GM19324 (cell line): ENCODE results near the gene MACROD1.

Source experiments
- ATAC-seq: cut with Tn5 transposase; IDR thresholded peaks from one replicate; pipeline ENCODE4 v1.9.1; 2021; ENCODE audit warnings: mild to moderate bottlenecking, moderate library complexity; ENCODE audit not compliant: unreplicated experiment, low FRiP score

The MACROD1 gene

DNA sequence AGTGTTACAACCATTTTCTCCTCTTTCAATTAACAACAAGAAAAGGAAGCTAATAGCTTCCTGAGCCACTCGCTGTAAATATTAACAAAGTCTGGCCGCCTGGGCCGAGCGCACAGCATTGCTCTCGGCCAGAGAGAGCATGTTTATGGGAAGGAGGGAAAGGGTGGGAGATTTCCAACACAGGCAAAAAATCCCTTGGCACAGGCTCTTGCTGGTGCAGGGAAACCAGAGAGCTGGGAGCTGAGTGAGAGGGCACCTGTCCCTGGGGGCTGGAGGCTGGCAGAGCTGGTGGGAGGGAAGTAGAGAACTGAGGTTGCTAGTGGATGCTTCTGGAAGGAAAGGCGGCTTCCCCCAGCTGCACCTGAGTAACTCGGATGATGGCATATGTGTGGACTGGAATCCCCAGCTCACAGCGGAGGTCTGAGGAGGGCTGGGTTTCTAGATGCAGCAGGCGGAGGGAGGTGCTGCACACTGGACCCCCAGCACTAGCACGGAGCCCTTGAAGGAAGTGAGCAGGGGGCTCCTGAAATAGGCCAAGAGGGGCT lies 70.6 kb downstream of the MACROD1 start:
- ATAC-seq: no peak

DNA sequence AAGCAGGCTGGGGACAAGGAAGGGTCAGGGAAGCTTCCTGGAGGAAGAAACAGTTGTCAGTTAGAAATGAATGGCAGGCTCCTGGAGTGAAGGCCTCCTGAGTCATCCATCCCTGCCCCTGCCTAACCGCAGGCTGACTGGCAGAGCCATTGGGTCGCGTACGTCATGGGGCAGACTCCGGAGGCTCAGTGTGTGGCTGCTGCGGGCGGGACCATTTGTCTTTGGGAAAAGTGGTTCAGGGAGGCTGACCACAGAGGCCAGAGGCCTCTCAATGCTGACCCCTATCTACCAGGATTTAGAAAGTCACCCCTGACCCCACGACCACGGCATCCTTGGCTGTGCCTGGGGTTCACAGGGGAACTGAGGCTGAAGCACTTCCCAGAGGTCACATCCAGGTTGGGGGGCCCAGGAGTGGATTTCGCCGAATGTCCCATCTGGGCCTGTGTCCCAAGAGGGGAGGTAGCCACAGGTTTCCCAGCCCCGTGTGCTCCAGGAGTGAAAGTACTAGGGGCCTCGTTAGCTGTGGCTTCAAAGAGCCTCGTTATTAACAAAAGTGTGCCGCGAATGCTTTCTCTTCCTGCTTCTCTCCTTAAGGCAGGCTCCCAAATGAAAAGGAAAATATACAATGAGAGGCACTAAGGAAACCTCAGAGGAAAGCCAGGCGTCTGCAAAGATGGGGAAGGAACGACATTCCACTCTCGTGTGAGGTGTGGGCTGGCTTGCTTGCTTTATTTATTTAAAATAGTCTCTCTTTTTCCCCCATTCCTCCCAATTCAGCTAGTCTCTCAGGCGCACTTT lies 71.3 kb downstream of the MACROD1 start:
- no peak for ATAC-seq

DNA sequence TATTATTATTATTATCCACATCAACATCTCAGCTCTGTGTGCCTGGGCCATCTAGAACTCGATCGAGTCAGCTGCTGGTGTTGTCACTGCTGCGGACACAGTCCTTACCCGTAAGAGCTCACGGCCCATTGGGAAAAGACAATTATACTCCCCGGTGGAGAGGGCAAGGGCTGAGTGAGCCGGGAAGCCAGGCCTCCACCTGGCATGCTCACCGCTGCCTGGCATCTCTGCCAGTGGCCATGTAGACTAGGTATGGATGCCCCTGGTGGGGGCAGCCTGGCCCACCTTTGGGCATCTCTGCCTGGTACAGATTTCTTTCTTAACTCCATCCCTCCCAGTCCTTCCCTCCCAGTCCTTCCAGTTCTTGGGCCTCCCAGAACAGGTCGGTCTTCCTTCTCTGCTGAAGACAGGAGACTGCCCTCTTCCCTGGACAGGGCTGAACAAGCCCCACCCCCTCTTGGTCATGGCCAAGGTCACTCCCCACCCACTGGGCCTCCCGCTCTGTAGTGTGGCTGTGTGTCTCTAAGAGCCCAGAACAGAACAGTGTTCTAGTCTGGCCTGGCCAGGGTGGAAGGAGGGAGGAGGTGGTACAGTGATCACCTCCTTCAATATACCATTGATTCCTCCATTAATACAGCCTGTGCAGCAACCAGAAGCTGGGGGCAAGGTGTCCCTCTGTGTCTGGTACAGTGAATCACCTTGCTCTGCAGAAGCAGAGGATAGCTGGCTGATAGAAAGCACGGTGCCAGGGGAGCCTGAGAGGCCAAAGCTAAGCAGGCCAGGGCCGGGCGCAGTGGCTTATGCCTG lies 72.5 kb downstream of the MACROD1 start:
- no peak for ATAC-seq

DNA sequence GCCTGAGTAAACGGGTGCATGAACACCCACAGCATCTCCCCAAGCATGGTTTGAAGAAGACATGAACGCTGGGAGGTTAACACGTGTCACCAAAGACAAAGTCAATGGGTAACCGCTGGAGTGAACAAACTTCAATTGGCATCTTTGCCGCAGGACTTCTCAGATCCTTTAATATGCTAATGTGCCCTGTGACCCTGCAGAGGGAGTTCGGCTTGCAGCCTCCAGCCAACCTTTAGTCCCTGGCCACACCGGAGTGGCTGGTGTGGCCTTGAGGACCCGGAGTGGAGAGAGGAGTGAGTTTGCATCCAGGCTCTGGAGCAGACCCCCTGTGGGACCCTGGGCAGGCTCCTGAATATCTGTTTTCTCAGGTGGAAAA lies 73.2 kb downstream of the MACROD1 start:
- ATAC-seq: no peak

DNA sequence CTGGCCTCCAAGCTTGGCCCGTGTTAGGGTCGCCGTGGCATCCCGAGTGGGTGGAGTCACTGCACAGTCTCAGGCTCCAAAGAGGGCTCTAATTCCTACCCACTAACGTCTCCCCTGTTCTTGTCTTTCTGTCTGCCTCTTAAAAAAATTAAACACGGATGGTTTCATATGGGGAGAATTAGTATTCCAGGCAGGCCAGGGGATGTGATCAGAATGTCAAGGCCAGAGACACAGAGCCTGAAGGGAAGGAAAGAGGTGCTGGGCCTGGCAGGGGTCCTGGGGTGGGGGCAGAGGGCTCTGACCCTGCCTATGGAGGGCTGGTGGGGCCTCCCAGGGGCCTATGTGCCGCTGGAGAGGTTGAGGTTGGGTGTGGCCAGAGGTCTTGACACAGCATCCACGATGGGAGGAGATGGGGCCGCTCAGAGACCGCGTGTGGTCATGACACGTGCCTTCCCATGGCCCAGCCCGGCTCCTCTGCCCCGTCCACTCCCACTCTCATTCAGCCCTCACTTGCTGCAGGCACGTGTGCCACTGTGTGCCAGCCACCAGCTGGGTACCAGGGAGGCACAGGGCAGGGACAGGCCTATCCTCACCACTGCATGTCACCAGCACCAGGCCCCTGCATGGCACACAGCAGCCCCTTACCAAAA lies 73.7 kb downstream of the MACROD1 start:
- ATAC-seq: no peak

DNA sequence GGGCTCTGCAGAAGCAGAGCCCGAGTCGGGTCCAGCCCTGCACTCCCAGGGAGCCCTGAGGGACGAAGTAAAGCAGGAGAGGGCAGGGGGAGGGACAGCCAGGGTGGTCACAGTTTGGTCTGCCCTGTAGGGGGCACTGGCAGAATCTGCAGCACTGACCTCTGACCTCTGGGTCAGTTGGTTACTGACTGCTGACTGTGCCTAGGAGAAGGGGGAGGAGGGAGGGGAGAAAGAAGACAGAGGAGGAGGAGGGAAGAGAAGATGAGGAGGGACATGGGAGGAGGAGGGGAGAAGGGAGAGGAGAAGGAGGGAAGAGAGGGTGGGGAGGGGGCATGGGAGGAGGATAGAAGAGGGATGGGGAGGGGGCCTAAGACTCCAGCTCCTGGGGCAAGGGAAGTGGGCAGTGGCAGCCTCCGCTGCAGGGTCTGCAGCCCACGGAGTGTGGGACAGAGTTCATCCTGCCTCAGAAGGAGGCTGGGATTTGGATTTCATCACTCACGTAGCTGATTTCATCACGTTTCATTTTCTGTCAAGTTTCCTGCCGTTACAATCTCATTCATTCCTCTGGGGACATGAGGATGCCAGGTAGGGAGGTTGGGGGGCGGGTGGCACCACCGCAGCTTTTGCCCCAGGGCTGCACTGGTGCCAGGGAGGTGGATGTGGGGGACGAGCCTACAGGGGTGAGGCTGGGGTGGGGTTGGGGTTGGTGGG lies 75.0 kb downstream of the MACROD1 start:
- no peak for ATAC-seq

DNA sequence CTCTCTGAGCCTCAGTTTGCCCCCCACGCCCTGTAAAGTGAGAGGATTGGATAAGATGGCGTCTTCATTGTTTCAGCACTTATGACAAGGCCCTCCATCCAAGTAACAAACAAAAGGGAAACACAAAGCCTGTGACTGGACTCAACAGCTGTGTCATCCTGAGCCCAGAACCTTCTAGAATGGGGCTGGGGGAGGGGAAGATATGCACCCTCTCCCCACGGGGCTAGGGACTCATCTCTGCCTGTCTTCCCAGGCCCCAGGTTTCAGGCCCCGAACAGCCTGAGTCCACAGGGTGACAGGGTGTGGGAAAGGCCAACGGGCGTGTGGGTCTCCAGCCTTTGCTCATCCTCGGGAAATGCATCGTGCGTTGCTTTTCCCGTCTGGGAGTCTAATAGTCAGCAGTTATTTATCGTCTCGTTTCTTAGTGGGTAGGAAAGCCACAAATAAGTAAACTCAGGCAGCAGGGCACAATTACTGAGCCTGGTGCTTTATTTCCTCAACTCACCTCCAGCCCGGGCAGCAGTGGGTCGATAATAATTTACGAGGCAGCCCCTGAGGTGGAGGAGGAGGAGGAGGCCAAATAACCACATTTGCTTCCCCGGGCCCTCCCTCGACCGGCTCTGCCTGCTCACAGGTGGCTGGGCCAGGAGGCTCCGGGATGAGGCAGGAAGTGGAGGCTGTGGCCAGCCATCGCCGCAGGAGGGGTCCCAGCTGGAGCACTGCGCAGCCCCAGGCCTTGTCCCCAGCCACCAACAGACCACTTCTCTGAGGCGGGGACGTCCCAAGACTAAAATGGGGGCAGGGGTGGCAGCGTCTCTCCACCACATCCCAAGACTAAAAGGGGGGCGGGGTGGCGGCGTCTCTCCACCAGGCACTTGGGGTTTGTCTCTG lies 75.8 kb downstream of the MACROD1 start:
- ATAC-seq: no peak

DNA sequence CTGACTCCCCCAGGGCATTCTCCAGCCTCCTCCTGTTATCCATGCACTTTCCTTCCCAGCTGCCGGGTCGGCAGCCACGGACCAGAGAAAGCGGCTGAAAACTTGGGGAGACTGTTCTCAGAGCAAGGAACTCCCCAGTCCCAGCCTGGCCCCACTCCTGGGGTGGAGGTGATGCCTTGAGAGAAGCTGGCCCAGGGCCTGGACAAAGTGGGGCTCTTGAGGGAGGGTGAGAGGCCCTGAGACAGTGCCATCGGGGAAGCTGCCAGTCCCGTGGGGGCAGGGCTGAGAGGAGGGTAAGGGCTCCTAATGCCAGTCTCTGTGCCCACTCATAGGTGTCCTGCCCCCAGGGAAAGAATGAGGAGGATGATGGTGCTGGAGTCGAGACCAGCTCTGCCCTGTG lies 76.4 kb downstream of the MACROD1 start:
- ATAC-seq: no peak

DNA sequence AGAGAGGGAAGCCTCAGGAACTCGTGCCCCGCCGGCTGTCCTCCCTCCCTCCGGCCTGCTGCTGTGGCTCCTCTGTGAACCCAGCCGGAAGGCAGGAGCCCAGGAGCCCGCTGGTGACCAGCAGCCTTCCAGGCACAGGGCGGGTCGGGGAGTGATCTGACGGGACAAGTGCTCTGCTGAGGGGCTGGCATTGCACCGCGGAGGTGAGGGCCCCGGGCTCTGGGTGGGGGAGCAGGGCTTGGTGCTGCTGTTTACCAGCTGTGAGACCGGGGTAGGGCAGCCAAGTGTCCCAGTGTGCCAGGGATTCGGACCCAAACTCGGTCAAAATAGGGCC lies 76.9 kb downstream of the MACROD1 start:
- no peak for ATAC-seq

DNA sequence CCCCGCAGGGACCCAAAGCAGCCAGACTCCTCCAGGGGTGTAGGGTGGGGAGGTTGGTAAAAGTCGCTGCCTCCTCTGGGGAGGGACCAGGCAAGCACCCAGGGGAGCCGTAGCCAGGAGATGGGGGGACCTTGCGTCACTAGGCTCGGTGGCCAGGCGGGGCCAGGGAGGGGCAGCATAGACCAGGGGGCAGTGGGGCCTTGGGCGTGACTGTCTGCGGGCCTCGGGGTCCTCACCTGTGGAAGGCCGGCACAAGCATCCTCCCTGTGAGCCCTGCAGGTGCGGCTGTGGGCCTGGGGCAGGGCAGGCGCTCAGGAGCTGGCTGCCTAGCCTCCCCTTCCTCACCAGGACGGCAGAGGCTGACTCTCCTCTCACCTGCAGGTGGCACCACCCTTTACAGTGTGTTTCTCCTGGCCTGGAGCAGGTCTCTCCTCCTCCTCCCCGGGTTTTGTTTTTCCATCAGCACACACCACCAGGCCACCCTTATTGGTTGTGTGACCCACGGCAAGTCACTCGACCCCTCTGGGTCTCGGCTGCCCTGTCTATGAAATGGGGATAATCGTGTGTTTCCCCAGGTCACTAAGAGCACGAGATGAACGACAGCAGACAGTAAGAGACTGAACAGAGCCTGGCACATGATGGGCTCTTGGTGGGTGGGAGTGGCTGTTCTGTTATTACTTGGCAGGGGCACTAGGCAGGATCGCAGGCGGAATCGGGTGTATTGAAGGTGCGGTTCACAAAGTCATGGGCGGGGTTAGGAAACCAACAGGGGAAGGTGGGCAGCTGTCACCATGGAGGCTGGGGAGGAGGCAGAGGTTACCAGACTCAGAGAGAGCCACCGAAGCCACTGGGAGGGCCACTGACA lies 77.5 kb downstream of the MACROD1 start:
- ATAC-seq: no peak

DNA sequence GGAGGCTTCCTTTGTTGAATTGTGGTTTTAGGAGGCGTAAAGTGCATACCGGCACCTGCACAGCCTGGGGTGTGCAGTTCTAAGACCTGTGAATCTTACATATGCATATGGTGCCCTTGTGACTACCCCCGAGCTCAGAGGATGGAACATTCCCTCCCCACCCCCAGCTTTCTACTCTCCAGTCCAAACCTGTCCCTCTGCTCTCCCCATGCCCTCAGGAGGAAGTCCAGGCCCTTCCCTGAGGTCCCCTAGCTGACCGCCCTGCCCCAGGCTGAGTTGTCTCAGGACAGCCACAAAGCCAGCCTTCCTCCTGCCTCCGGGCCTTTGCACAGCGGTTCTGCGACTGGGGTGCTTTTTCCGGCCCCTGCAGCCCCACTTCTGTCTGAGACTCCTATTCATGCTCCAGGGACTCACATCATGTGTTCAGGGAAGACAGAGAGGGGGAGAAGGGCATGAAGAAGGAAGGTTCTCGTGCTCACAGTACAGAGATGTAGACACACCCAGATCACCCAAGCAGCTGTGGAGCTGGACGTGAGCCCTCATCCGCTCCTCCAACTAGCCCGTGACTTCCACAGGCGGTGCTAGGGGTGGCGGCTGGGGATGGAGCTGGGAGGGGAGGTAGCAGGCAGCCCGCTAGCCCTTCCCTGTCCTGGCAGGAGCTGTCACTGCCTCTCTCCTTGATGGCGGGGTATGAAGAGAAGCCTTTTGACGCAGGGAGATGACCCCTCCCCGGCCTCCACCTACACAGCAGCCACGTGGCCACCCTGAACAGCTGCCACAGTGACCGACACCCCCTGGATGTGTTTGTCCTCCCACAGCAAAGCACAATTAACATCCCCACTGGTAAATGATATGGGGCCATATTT lies 79.4 kb downstream of the MACROD1 start:
- no peak for ATAC-seq

DNA sequence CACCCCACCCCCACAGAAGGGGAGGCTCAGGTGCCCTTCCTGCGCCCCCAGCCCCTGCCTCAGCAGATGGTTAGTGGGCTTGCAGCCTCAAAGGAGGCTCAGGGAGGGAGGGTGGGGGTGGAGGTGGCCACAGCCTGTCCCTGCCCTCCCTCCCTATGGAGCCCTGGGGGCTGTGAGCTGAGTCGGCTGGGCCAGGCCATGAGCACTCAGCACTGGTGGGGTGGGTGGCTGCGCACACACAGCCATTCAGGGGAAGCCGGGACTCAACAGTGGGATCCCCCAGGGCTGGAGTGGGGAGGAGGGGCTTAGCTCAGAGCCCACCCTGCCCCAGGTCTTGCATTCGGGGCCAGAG lies 80.0 kb downstream of the MACROD1 start:
- ATAC-seq: no peak

DNA sequence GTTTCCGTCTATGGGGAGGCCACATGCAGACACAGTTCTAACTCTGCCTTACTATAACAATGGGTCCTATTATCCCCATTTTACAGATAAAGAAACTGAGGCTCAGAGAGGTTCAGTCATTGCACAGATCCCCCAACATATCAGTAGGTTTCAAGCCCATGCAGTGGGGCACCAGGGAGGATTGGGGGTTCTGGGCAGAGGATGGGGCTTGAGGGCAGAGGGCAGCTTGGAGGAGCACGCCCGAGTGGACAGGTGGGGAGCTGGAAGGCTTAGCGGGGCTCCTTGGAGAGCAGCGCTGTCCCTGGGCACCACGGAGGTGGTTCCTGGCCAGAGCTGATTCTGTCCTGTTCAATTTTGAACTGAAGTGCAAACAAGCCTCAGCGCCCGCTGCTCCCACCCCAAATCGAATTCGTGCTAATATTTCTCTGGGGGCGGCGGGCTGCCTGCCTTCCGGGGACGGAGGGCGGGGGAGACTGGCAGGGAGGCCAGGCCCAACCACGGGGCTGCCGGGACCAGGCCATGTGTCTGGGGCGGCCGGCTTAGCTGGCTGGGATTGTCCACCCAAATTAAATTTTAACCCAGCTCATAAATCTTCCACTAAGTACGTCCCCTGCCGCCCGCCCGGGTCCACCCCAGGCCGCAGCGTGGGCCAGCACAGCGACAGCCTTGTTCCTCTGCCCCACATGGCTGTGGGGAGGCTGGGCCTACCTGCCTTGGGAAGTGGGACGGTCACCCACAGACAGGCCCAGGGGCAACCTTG lies 80.8 kb downstream of the MACROD1 start:
- ATAC-seq: no peak

DNA sequence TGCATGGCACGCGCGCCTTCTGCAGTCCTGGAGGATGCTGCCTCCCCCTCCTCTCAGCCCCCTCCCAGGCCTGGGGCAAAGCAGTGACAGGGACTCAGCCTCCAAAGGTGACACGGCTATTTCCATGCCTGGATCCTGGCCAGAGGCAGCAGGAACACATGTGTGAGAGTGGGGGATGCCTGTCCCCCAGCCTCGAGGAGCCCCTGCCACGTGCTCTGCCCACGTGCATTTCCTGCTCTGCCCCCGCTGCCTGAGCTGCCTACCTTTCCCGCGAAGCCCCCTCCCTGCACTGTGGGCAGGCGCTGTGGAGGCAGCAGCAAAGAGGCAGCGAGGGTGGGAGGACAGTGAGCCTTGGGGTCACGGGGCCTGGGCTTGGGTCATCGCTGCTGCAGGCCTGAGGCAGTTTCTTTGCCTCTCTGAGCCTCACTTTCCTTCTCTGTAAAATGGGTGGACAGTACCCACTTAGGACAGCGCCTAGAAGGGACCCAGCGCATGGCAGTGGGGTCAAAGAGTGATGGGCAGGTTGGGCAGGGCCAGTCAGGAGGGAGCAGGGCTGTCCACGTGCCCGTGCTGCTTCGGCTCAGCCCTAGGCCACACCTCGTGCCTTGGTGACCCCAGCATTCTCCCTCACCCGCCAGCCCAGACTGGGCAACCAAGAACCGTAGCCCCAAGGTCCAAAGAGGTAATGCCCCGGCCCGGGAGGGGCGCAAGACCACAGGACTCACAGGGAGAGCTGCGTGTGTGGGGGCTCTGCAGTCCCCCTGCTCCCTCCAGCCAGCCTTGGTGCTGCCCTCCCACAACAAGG lies 81.6 kb downstream of the MACROD1 start:
- no peak for ATAC-seq

DNA sequence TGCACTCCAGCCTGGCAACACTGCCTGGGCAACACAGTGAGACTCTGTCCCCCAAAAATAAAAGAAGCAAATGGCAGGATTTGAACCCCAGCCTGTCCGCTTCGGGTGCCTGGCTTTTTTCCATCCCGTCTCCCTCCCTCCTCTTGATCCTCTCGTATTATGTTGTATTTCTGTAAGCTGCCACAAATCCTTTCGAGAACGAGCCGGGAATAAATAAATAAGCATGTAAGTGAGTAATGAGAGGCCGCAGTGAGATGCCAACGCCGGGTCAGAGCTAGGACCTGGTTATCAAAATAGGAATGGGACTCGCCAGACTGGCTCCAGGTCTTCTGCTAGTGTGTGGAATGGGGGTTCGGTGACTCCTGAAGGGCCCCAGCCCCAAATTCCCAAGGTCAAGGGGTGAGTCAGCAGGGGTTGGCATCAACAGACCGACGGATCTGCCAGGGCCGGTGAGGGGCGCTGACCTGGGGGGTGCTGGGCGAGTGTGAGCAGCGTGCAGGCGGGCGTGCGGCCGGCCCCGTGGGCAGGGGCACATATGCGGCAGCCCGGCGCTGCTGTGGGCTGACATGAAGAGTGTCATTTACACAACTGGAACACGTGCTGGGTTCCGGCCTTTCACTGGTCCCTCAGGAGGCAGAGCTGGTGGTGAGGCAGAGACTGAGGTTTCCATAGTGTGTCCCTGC lies 82.4 kb downstream of the MACROD1 start:
- ATAC-seq: no peak
